GM20000 (cell line): ENCODE data around the gene HNRNPH3.
"Not testable (repeated sequence)": the region's sequence is repeated elsewhere in the genome, so short reads cannot be mapped to it uniquely, and the experiment has no call there.

ENCODE experiments used
- DNase-seq: peaks from one replicate; pipeline ENCODE4 v3.0.0; 2012; ENCODE audit warnings: low spot score
- CTCF ChIP-seq: IDR thresholded peaks from 2 replicates; pipeline ENCODE4 v1.5.1; 2012; ENCODE audit warnings: mild to moderate bottlenecking, control low read depth; ENCODE audit errors: extremely low read depth, missing control alignments

Gene HNRNPH3

GRCh38 chr10:68301790-68302502 is 29.9 kb upstream of the HNRNPH3 start:
- DNase-seq: peak; percentile 51
- TF ChIP-seq CTCF: peak; percentile 6

GRCh38 chr10:68302503-68302823 is 29.4 kb upstream of the HNRNPH3 start:
- no peak for DNase-seq
- no peak for TF ChIP-seq CTCF

GRCh38 chr10:68302871-68303270 is 29.0 kb upstream of the HNRNPH3 start:
- no peak for DNase-seq
- no peak for TF ChIP-seq CTCF

- no peak for DNase-seq
- TF ChIP-seq CTCF: no peak
Measured at GRCh38 chr10:68303849-68304412, 27.9 kb upstream of the HNRNPH3 start.

GRCh38 chr10:68305854-68306253 is 26.0 kb upstream of the HNRNPH3 start:
- no peak for DNase-seq
- no peak for TF ChIP-seq CTCF

GRCh38 chr10:68310531-68310930 is 21.3 kb upstream of the HNRNPH3 start:
- no peak for TF ChIP-seq CTCF
- no peak for DNase-seq

- DNase-seq: not testable (repeated sequence)
Measured at GRCh38 chr10:68314930-68315329, 16.9 kb upstream of the HNRNPH3 start.

GRCh38 chr10:68315582-68315981 is 16.3 kb upstream of the HNRNPH3 start:
- no peak for DNase-seq
- no peak for TF ChIP-seq CTCF
